HCT116 (cell line): ENCODE data around the gene CDH24. TPM values are rescaled to one million over a fixed set of nuclear protein-coding genes. Genes with fewer than 3 reads are reported as not detected.
A peak's percentile ranks its signal among the peaks of the same experiment; 100 is the strongest.

ENCODE experiments used
- ATAC-seq: fragments of 200-7000 bp; cut with Tn5 transposase; 2 replicates; pipeline ENCODE4 v1.9.1; 2020; ENCODE audit warnings: mild to moderate bottlenecking, moderate library complexity
- BruUV-seq: library from RNA; stranded (reverse); fragments of 400-500 nt; replicated peaks from 2 replicates; lab custom pipeline; 2021; lab: Mats Ljungman, UMichigan
- CTCF ChIA-PET: fragments of 300-600 bp; sonication (Branson Sonifier 250); formaldehyde crosslinking; loops from one replicate; lab custom pipeline; 2021; ENCODE audit warnings: antibody characterized with exemption; lab: Charles Lee
- POLR2A ChIA-PET: fragments of 300-600, 350-600 bp; sonication (Branson Sonifier 250); formaldehyde crosslinking; loops from one replicate; lab custom pipeline; 2021; ENCODE audit warnings: antibody characterized with exemption; lab: Charles Lee
- RAD21 ChIA-PET, 2 experiments: fragments of 300-600 bp; sonication (Branson Sonifier 250); formaldehyde crosslinking; loops; one replicate each; lab custom pipeline; 2023; ENCODE audit warnings: low total read pairs in 2 of 2; ENCODE audit not compliant: uncharacterized antibody in 2 of 2, unreplicated experiment in 2 of 2, low non-redundant PET in 1 of 2; lab: Charles Lee
- DNase-seq: peaks from one replicate; pipeline ENCODE4 v3.0.0-alpha.2; 2010; ENCODE audit warnings: low read depth, low spot score
- H2AFZ ChIP-seq: fragments of 200-600 bp; shearing (Covaris generic), sonication (generic); 2 replicates; pipeline ENCODE4 v1.6.1; 2017; ENCODE audit warnings: low read depth, mixed run types, mixed read lengths, antibody characterized with exemption, low read length; ENCODE audit not compliant: poor library complexity, severe bottlenecking
- H3K27ac ChIP-seq: 2 replicates; pipeline ENCODE4 v1.5.1; 2012; ENCODE audit warnings: low read depth, low read length
- H3K27me3 ChIP-seq: fragments of 200-600 bp; sonication (generic); 2 replicates; pipeline ENCODE4 v1.6.1; 2016; ENCODE audit warnings: mixed run types, low read length, mixed read lengths; ENCODE audit not compliant: insufficient read depth
- H3K36me3 ChIP-seq, 2 experiments: fragments of 200-500 bp in 1 of 2; fragments of 200-600 bp in 1 of 2; sonication (Bioruptor generic) in 1 of 2; sonication (generic) in 1 of 2; 2 replicates each; pipeline versions ENCODE4 v1.5.1 to v1.6.1; 2014 to 2016; ENCODE audit warnings: low read length in 2 of 2, inconsistent platforms in 1 of 2, mixed read lengths in 1 of 2, mixed run types in 1 of 2; ENCODE audit not compliant: insufficient read depth in 2 of 2, control insufficient read depth in 1 of 2
- H3K4me1 ChIP-seq, 2 experiments: fragments of 200-600 bp in 1 of 2; sonication (generic) in 1 of 2; 2 replicates each; pipeline versions ENCODE4 v1.5.1 to v1.6.1; 2012 to 2017; ENCODE audit warnings: low read length in 2 of 2, inconsistent platforms in 1 of 2, mild to moderate bottlenecking in 1 of 2, mixed read lengths in 1 of 2, mixed run types in 1 of 2, moderate library complexity in 1 of 2; ENCODE audit not compliant: insufficient read depth in 2 of 2, control insufficient read depth in 1 of 2
- H3K4me2 ChIP-seq: fragments of 200-600 bp; sonication (generic); 2 replicates; pipeline ENCODE4 v1.6.1; 2017; ENCODE audit warnings: mixed run types, low read length, mixed read lengths
- H3K4me3 ChIP-seq, 2 experiments: fragments of 200-600 bp in 1 of 2; sonication (generic) in 1 of 2; replicated peaks in 1 of 2; 2 replicates each; pipeline ENCODE4 v1.5.1; 2011 to 2016; ENCODE audit warnings: low read length in 2 of 2, control low read depth in 1 of 2, low read depth in 1 of 2, mild to moderate bottlenecking in 1 of 2, mixed read lengths in 1 of 2, mixed run types in 1 of 2
- H3K79me2 ChIP-seq: fragments of 200-600 bp; sonication (generic); 2 replicates; pipeline ENCODE4 v1.6.1; 2017; ENCODE audit warnings: mild to moderate bottlenecking, mixed run types, low read length, moderate library complexity, mixed read lengths; ENCODE audit not compliant: insufficient read depth
- H3K9ac ChIP-seq: fragments of 200-600 bp; sonication (generic); 2 replicates; pipeline ENCODE4 v1.6.1; 2016; ENCODE audit warnings: low read length, mixed read lengths
- H3K9me2 ChIP-seq: fragments of 200-600 bp; sonication (generic), shearing (Covaris generic); 2 replicates; pipeline ENCODE4 v1.6.1; 2017; ENCODE audit warnings: mixed run types, mild to moderate bottlenecking, moderate library complexity; ENCODE audit not compliant: insufficient read depth
- H3K9me3 ChIP-seq, 2 experiments: fragments of 200-500 bp in 1 of 2; fragments of 200-600 bp in 1 of 2; sonication (Bioruptor generic) in 1 of 2; sonication (generic) in 1 of 2; 2 replicates each; pipeline ENCODE4 v1.6.1; 2014 to 2017; ENCODE audit warnings: low read length in 2 of 2, mixed read lengths in 2 of 2, inconsistent platforms in 1 of 2, low read depth in 1 of 2, mild to moderate bottlenecking in 1 of 2, mixed run types in 1 of 2, moderate library complexity in 1 of 2; ENCODE audit not compliant: control insufficient read depth in 1 of 2, insufficient read depth in 1 of 2
- H4K20me1 ChIP-seq: fragments of 200-600 bp; sonication (generic), shearing (Covaris generic); 2 replicates; pipeline ENCODE4 v1.6.1; 2017; ENCODE audit warnings: mixed run types, mild to moderate bottlenecking, moderate library complexity; ENCODE audit not compliant: insufficient read depth
- JUND ChIP-seq: IDR thresholded peaks from 2 replicates; pipeline ENCODE4 v1.6.1; 2012
- intact Hi-C: fragments of 100-400 bp; cut with micrococcal nuclease; formaldehyde crosslinking; loops from 2 replicates; pipeline ENCODE4 v1.10.0; 2022
- total RNA-seq: library from RNA; stranded (reverse); gene quantifications from one replicate; pipeline ENCODE4 v1.2.1, GENCODE V29; 2021; ENCODE audit not compliant: unreplicated experiment
- TF ChIP-seq, protein P1 (sequence below), 3 experiments: fragments of 200-600 bp in 1 of 3; sonication (generic) in 1 of 3; IDR thresholded peaks in 2 of 3; conservative IDR thresholded peaks in 1 of 3; 2 replicates each; pipeline ENCODE4 v1.5.1; 2012 to 2017; ENCODE audit warnings: low read depth in 2 of 3, low read length in 2 of 3, antibody characterized with exemption in 1 of 3, borderline replicate concordance in 1 of 3, control low read depth in 1 of 3, mild to moderate bottlenecking in 1 of 3, mixed read lengths in 1 of 3, mixed run types in 1 of 3, moderate library complexity in 1 of 3; ENCODE audit not compliant: insufficient read depth in 1 of 3

Gene CDH24
- total RNA-seq, 1 experiment from 2014 or later, result 19.3 TPM

DNA sequence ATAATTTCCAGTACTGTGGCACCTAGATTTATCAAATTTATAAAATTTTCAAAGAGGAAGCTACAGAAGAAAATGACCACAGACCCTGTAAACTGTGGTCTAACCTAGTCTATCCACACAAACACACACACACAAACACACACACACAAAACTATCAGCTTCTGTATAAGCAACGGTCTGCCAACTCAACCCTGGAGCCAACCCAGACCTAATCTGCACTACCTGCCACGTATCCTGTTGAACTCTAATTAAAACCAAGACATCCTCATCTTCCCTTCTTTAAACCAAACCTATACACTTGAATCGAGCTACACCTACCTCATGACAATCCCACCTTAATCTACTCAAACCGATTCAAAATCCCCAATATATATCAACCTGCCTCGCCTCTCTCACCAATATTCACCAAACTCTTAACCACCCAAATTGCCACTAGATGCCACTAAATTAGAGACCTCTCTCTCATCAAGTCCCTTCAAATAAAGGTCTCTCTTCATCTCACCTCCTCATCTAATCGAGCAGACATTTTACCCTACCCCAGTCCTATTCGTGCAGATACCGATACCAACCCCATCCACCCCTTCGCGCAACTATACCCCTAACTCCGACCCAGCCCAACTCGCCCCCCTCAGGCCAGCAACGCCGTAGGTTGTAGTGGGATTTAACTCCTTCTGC lies 36.8 kb upstream of the CDH24 start:
- ATAC-seq, result no peak
- peaks cover 40 to 45% of the 10 kb centered on the region in 2 experiments for H3K36me3 ChIP-seq
- intact Hi-C loops, result loop anchor here (2.0 kb wide), 1 partner anchor 25 kb away; no protein-coding TSS in a partner anchor

More for the DNA sequence above, 36.8 kb upstream of the CDH24 start:
- H3K9me3 ChIP-seq, result no peaks in the 10 kb centered on the region
- H3K9me2 ChIP-seq, result no peaks in the 10 kb centered on the region
- ChIA-PET POLR2A (interaction anchor here (0.8 to 2.2 kb wide), 21 partner anchors 9 to 1272 kb away, joined by 3 to 35 read pairs (median 7); partner anchors contain the start of genes AJUBA, BCL2L2, HAUS4 and HOMEZ), CTCF (interaction anchor here (0.7 to 3.0 kb wide), 14 partner anchors 8 to 242 kb away, joined by 3 to 64 read pairs (median 6); partner anchors contain the start of genes CDH24 and PRMT5), RAD21 (interaction anchor here (0.6 to 1.6 kb wide), 5 partner anchors 22 to 113 kb away, joined by 3 to 5 read pairs (median 3); no protein-coding TSS in a partner anchor)
- H3K4me2 ChIP-seq, result peak overlapping the region; percentile 95
- H3K4me3 ChIP-seq, result peak overlapping the region; percentile 90 to 96
- H3K27me3 ChIP-seq, result no peaks in the 10 kb centered on the region
- no peak overlapping the region for H2AFZ ChIP-seq
- peak overlapping the region; percentile 94 for H3K9ac ChIP-seq
- TF ChIP-seq JUND, result no peak
- TF ChIP-seq, protein P1, sequence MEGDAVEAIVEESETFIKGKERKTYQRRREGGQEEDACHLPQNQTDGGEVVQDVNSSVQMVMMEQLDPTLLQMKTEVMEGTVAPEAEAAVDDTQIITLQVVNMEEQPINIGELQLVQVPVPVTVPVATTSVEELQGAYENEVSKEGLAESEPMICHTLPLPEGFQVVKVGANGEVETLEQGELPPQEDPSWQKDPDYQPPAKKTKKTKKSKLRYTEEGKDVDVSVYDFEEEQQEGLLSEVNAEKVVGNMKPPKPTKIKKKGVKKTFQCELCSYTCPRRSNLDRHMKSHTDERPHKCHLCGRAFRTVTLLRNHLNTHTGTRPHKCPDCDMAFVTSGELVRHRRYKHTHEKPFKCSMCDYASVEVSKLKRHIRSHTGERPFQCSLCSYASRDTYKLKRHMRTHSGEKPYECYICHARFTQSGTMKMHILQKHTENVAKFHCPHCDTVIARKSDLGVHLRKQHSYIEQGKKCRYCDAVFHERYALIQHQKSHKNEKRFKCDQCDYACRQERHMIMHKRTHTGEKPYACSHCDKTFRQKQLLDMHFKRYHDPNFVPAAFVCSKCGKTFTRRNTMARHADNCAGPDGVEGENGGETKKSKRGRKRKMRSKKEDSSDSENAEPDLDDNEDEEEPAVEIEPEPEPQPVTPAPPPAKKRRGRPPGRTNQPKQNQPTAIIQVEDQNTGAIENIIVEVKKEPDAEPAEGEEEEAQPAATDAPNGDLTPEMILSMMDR (IDR thresholded peaks at IDR 0.05 in 2 of 3, conservative IDR thresholded peaks at IDR 0.05 in 1 of 3; ENCODE audit: borderline replicate concordance in 1 of 3, insufficient read depth in 1 of 3, low read depth in 2 of 3, low read length in 2 of 3), result peak; percentile 19 to 27 (median 24); a peak in 3 of 6 replicates
- H3K79me2 ChIP-seq, result peaks cover 90% of the 10 kb centered on the region
- no peak for DNase-seq
- peaks cover 6% of the 10 kb centered on the region; the same call in 1 of the 2 replicates for H4K20me1 ChIP-seq
- BruUV-seq, result no TSS peak
- peaks cover 6 to 12% of the 10 kb centered on the region in 2 experiments; a peak in 2 of 4 replicates for H3K4me1 ChIP-seq
- H3K27ac ChIP-seq, result peak overlapping the region; percentile 87
